SK-N-SH treated with all-trans-retinoic acid at 6 μM for 48 hours (cell line): Measurements from ENCODE around the gene MICB.

Experiments
- ATAC-seq: fragments of 200-7000 bp; cut with Tn5 transposase; 3 replicates; pipeline ENCODE4 v1.9.1; 2020; ENCODE audit warnings: mild to moderate bottlenecking, moderate library complexity
- ARNTL ChIP-seq: fragments of 450-650 bp; formaldehyde crosslinking; IDR thresholded peaks from 2 replicates; pipeline ENCODE4 v1.5.0; 2020; ENCODE audit warnings: low read depth, mild to moderate bottlenecking, moderate library complexity, borderline replicate concordance
- BACH2 ChIP-seq: fragments of 250-450 bp; sonication (Bioruptor Pico); IDR thresholded peaks from 2 replicates; pipeline ENCODE4 v1.9.0; 2021; ENCODE audit warnings: mild to moderate bottlenecking, borderline replicate concordance
- CREB5 ChIP-seq: fragments of 250-450 bp; sonication (Bioruptor Pico); IDR thresholded peaks from 2 replicates; pipeline ENCODE4 v1.5.1; 2020; ENCODE audit warnings: low read depth, mild to moderate bottlenecking, moderate library complexity
- CSDC2 ChIP-seq: fragments of 250-450 bp; sonication (Bioruptor Pico); IDR thresholded peaks from 2 replicates; pipeline ENCODE4 v1.5.0; 2020; ENCODE audit warnings: mild to moderate bottlenecking, moderate library complexity
- CSRNP3 ChIP-seq: fragments of 250-450 bp; sonication (Bioruptor Pico); IDR thresholded peaks from 2 replicates; pipeline ENCODE4 v1.5.1; 2021; ENCODE audit warnings: mild to moderate bottlenecking, moderate library complexity
- ESRRG ChIP-seq: fragments of 250-450 bp; sonication (Bioruptor Pico); IDR thresholded peaks from 2 replicates; pipeline ENCODE4 v1.6.1; 2021; ENCODE audit warnings: mild to moderate bottlenecking
- GLIS3 ChIP-seq: fragments of 250-450 bp; sonication (Bioruptor Pico); IDR thresholded peaks from 2 replicates; pipeline ENCODE4 v1.5.0; 2020; ENCODE audit warnings: mild to moderate bottlenecking, moderate library complexity
- ISL1 ChIP-seq: fragments of 250-450 bp; sonication (Bioruptor Pico); IDR thresholded peaks from 2 replicates; pipeline ENCODE4 v2.1.2; 2022; ENCODE audit warnings: mild to moderate bottlenecking, moderate library complexity
- OSR1 ChIP-seq: fragments of 250-450 bp; sonication (Bioruptor Pico); IDR thresholded peaks from 2 replicates; pipeline ENCODE4 v1.8.0; 2022; ENCODE audit warnings: moderate library complexity, mild to moderate bottlenecking, inconsistent platforms
- PATZ1 ChIP-seq: fragments of 250-450 bp; sonication (Bioruptor Pico); IDR thresholded peaks from 2 replicates; pipeline ENCODE4 v1.8.0; 2020; ENCODE audit warnings: mild to moderate bottlenecking, moderate library complexity, borderline replicate concordance
- POU6F1 ChIP-seq: fragments of 250-450 bp; sonication (Bioruptor Pico); IDR thresholded peaks from 2 replicates; pipeline ENCODE4 v1.8.0; 2021; ENCODE audit warnings: low read depth, mild to moderate bottlenecking, moderate library complexity, borderline replicate concordance
- PPARA ChIP-seq: fragments of 250-450 bp; sonication (Bioruptor Pico); IDR thresholded peaks from 2 replicates; pipeline ENCODE4 v1.5.0; 2020; ENCODE audit warnings: mild to moderate bottlenecking, borderline replicate concordance
- RARB ChIP-seq: fragments of 250-450 bp; sonication (Bioruptor Pico); IDR thresholded peaks from 2 replicates; pipeline ENCODE4 v1.8.0; 2021; ENCODE audit warnings: mild to moderate bottlenecking, moderate library complexity
- TCF4 ChIP-seq: fragments of 250-450 bp; sonication (Bioruptor Pico); IDR thresholded peaks from 2 replicates; pipeline ENCODE4 v1.8.0; 2021; ENCODE audit warnings: mild to moderate bottlenecking, moderate library complexity, borderline replicate concordance
- TOX ChIP-seq: fragments of 250-450 bp; sonication (Bioruptor Pico); IDR thresholded peaks from 2 replicates; pipeline ENCODE4 v1.8.0; 2021; ENCODE audit warnings: mild to moderate bottlenecking, moderate library complexity, borderline replicate concordance
- TSHZ2 ChIP-seq: fragments of 250-450 bp; sonication (Bioruptor Pico); IDR thresholded peaks from 2 replicates; pipeline ENCODE4 v1.5.0; 2020; ENCODE audit warnings: mild to moderate bottlenecking, moderate library complexity
- ZC3H10 ChIP-seq: fragments of 250-450 bp; sonication (Bioruptor Pico); IDR thresholded peaks from 2 replicates; pipeline ENCODE4 v1.5.1; 2021; ENCODE audit warnings: mild to moderate bottlenecking, moderate library complexity
- ZFP3 ChIP-seq: fragments of 250-450 bp; sonication (Bioruptor Pico); IDR thresholded peaks from 2 replicates; pipeline ENCODE4 v1.5.0; 2020; ENCODE audit warnings: mild to moderate bottlenecking, moderate library complexity
- ZFP30 ChIP-seq: fragments of 450-650 bp; formaldehyde crosslinking; IDR thresholded peaks from 2 replicates; pipeline ENCODE4 v1.5.0; 2022; ENCODE audit warnings: mild to moderate bottlenecking, moderate library complexity
- ZNF565 ChIP-seq: fragments of 450-650 bp; formaldehyde crosslinking; conservative IDR thresholded peaks from 2 replicates; pipeline ENCODE4 v1.5.0; 2020; ENCODE audit warnings: low read depth, mild to moderate bottlenecking, moderate library complexity
- ZNF70 ChIP-seq: fragments of 450-650 bp; formaldehyde crosslinking; IDR thresholded peaks from 2 replicates; pipeline ENCODE4 v1.5.0; 2020; ENCODE audit warnings: mild to moderate bottlenecking, moderate library complexity
- ZNF8 ChIP-seq: fragments of 450-650 bp; formaldehyde crosslinking; IDR thresholded peaks from 2 replicates; pipeline ENCODE4 v1.5.0; 2020; ENCODE audit warnings: mild to moderate bottlenecking, moderate library complexity

MICB gene

GRCh38 chr6:31465718-31466117 lies 32.2 kb upstream of the MICB start:
- no peak for ATAC-seq
- TF ChIP-seq ZNF70 (CRISPR knock-in tag) (no peak), CREB5 (CRISPR knock-in tag) (no peak), ISL1 (CRISPR knock-in tag) (no peak), TSHZ2 (CRISPR knock-in tag) (no peak), ARNTL (CRISPR knock-in tag) (no peak)

GRCh38 chr6:31466466-31466865 lies 31.5 kb upstream of the MICB start:
- TF ChIP-seq TOX (CRISPR knock-in tag) (no peak), RARB (CRISPR knock-in tag) (no peak), CREB5 (CRISPR knock-in tag) (no peak), ZNF565 (no peak), OSR1 (no peak), ZNF70 (CRISPR knock-in tag) (no peak), ZFP3 (no peak), ZC3H10 (CRISPR knock-in tag) (no peak), ZNF8 (CRISPR knock-in tag) (no peak), PPARA (CRISPR knock-in tag) (no peak), POU6F1 (CRISPR knock-in tag) (no peak), ZFP30 (CRISPR knock-in tag) (no peak), GLIS3 (CRISPR knock-in tag) (no peak), ISL1 (CRISPR knock-in tag) (no peak), ESRRG (CRISPR knock-in tag) (no peak), ARNTL (CRISPR knock-in tag) (no peak)
- no peak for ATAC-seq

GRCh38 chr6:31467151-31467550 lies 30.8 kb upstream of the MICB start:
- TF ChIP-seq RARB (CRISPR knock-in tag): no peak
- no peak for TF ChIP-seq PATZ1
- TF ChIP-seq CSDC2 (CRISPR knock-in tag): no peak
- TF ChIP-seq TSHZ2 (CRISPR knock-in tag): no peak
- no peak for TF ChIP-seq BACH2
- no peak for TF ChIP-seq ZNF70 (CRISPR knock-in tag)
- TF ChIP-seq ZFP3: no peak
- TF ChIP-seq ESRRG (CRISPR knock-in tag): no peak
- TF ChIP-seq TCF4 (CRISPR knock-in tag): no peak
- TF ChIP-seq PPARA (CRISPR knock-in tag): no peak
- no peak for TF ChIP-seq POU6F1 (CRISPR knock-in tag)
- TF ChIP-seq OSR1: no peak
- TF ChIP-seq ARNTL (CRISPR knock-in tag): no peak
- TF ChIP-seq CSRNP3 (CRISPR knock-in tag): no peak
- no peak for TF ChIP-seq ZNF565
- ATAC-seq: no peak
